GM21786 (cell line): ENCODE measurements around the gene TMOD2.

ENCODE experiments used
- ATAC-seq: cut with Tn5 transposase; IDR thresholded peaks from one replicate; pipeline ENCODE4 v1.9.1; 2021; ENCODE audit not compliant: unreplicated experiment

TMOD2 gene

GRCh38 chr15:51735228-51736010, 16.0 kb upstream of the TMOD2 start:
- peak; percentile 14 for ATAC-seq

- ATAC-seq: peak; percentile 32
These were observed 15.3 kb upstream of the TMOD2 start for GRCh38 chr15:51736069-51736468.

DNA sequence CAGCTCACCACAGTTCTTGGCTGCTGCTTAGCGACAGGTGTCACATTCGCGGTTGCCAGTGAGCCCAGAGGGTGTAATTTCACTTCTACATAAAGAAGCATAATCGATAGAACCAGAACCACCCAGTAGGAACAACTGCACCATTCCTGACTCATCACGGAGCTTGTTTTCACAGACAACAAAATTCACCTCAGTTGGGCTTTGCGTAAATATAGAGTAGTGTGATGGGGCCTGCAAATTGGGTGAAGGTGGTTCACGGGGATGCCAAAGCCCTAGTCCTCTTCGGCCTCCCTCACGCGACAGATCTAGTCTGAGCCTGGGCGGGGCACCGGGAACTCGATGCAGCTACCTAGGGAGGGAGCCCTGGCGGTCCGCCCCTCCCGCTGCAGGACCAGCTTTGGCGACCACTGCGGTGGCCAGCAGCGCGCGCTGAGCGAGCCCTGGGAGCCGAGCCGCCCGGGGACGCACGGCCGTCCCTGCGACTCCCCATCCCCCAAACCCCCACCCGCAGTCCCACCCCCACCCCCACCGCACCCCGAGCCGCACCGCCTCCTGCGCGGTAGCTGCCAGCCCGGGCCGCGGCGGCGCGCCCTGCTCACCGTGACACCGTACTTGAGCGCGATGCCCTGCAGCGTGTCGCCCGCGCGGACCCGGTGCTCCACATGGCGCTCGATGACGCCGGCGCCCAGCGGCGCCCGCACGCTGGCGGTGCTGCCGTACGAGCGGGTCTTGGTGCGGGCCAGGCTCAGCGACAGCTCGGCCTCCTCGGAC, 14.5 kb upstream of the TMOD2 start:
- peak; percentile 28 for ATAC-seq

DNA sequence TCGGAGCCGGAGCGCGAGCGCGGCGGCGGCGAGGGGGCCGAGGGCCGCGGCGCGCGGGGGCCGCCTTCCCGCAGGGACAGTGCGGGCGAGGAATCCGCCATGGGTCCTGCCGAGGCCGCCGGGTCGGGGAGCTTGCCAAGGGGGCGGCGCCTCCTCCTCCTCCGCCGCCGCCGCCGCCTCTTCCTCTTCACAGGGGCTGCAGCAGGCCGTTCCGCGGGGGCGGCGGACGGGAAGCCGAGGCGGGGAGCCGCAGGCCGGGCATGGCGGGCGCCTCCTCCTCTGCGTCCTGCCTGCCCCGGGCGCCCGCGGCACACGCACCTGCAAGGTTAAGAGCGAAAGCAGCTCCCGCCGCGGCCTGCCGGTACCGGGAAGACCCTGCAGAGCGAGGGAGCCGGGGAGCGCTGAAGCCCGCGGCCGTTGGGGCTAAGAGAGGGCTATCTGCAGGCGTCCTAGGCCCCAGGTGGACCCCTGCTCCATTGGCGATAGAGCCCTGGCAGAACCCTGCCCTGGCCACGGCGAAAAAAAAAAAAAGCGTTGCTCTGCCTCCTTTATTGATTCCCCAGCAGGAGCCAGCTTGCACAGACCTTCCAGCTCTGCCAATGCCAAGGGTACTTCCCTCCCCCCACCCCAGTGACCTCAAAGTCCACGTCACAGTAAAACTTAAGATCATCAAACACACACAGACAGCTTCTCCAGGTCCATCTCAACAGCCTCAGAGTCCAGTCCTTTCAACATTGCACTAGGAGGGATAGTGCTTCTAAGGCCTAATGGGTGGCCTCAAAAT, 13.7 kb upstream of the TMOD2 start, which contains the start of gene LYSMD2:
TSS of gene LYSMD2 (minus strand) at position 134 of the 784 bp plus-strand sequence. CDS start at position 101, 33 bp downstream.
- ATAC-seq: peak; percentile 31

GRCh38 chr15:51738553-51738952, 12.8 kb upstream of the TMOD2 start:
- ATAC-seq: no peak

GRCh38 chr15:51739061-51739712, 12.2 kb upstream of the TMOD2 start:
- ATAC-seq: no peak

- ATAC-seq: no peak
These were observed 2.1 kb upstream of the TMOD2 start for GRCh38 chr15:51749307-51749706.

DNA sequence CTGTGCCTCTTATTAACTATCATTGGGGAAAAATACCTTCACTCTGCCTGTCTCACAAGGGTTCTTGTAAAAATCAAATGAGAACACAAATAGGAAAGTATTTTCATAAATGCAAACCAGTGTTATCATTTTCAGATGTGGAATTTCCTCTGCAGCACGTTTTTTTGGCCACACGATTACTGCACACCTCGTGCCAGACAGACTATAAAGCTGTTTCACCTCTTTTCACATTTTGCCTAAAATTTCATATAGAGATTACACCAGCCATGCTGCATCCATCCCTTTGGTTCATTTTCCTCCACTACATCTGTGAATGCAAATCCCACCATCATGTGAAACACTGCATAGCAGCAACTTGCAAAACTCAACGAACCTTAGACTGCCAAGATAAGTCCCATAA, 1.2 kb upstream of the TMOD2 start:
- no peak for ATAC-seq

- ATAC-seq: peak; percentile 39
These were observed 593 bp downstream of the TMOD2 start for GRCh38 chr15:51751697-51752683.

GRCh38 chr15:51752888-51753287, 1.5 kb downstream of the TMOD2 start:
- no peak for ATAC-seq

DNA sequence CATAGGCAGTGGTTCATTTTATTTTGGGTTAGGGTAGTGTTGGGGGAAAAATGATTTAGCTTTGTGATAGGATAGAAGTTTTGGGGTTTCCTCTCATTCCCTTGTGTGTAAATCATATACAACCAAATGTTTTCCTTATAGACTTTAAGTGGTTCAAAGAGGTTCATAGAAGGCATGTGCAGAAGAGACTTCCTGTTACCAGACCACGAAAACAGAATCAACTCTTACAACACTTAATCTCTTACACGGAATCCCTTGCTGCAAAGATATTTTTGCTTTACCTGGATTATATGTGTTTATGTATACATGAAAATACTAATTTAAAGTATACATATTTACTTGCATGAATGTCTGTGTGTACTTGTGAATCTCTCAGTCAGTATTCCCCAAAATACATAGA, 2.9 kb downstream of the TMOD2 start:
- no peak for ATAC-seq

- no peak for ATAC-seq
These were observed 4.4 kb downstream of the TMOD2 start for GRCh38 chr15:51755790-51756189.

- ATAC-seq: no peak
These were observed 5.1 kb downstream of the TMOD2 start for GRCh38 chr15:51756482-51756881.

DNA sequence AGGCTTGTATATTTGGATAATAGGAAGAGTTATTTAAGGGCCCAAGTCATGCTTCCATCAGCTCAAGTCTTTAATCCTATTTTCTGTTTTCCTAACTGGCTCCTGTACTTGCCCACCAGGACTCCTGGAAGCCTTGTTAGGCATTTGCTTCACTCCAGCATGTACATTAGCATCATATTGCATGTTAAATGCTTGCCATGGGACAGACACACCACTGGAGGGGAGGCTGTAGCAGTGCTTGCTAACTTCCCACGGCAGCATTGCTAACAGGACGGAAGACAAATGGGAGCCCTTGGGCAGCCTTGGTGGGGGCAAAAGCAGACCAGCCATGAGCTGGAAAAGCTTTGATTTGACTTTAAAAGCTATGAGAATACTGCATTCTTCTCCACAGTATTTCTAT, 6.1 kb downstream of the TMOD2 start:
- ATAC-seq: no peak

GRCh38 chr15:51758645-51759044, 7.2 kb downstream of the TMOD2 start:
- no peak for ATAC-seq

DNA sequence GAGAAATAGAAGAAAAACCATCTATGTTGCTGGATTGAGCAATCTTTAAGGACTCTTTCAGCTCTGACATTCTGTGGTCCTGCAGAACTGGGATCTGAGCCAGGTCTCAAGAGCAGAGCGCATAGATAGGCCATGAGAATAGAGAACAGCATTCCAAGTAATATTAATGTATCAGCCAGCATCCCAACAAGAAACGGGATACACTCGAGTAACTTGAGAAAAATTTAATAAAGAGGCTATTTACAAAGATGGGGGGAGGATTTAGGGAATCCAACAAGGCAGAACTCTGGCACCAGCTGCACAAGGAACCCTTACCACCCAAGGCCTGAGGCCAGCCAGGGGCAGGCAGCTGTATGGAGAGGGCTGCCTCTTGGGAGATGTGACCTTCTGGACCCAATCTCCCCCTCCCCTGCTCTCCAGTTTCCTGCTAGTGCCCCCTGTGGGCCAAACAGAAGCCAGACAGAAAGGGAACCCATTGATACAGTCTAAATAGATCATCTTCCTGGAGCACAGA, 8.2 kb downstream of the TMOD2 start:
- no peak for ATAC-seq

- ATAC-seq: no peak
These were observed 9.4 kb downstream of the TMOD2 start for GRCh38 chr15:51760805-51761204.

GRCh38 chr15:51765751-51766150, 14.4 kb downstream of the TMOD2 start:
- no peak for ATAC-seq

- ATAC-seq: no peak
These were observed 14.9 kb downstream of the TMOD2 start for GRCh38 chr15:51766341-51766740.

DNA sequence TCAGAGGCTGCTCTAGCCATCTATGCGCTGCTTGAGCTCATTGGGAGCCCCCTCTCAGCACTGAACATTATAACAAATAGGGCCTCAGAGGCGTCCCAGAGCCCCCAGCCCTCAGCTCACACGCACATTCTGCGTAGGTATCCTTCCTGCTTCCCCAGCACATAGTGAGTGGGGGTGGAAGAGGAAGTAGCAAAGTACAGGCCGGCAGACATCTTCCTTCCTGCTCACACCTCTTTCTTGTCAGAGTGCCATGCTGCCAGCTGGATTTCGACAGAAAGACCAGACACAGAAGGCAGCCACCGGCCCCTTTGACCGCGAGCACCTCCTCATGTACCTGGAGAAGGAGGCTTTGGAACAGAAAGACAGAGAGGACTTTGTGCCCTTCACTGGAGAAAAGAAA, 16.6 kb downstream of the TMOD2 start:
- no peak for ATAC-seq
